ENCODE measurements around the gene B3GNT5.

- no peak for TF ChIP-seq POLR2AphosphoS5 (IDR thresholded peaks at IDR 0.05; ENCODE audit: low read depth, low read length)
- TF ChIP-seq REST (IDR thresholded peaks at IDR 0.05; ENCODE audit: insufficient read depth in 1 of 2, low read depth in 2 of 2, low read length in 2 of 2): no peak
These were observed 6.0 kb downstream of the B3GNT5 start for GRCh38 chr3:183259087-183259486.
